ENCODE results near the gene BIK.
A peak's percentile ranks its signal among the peaks of the same experiment; 100 is the strongest.
"Not testable (repeated sequence)": the region's sequence is repeated elsewhere in the genome, so short reads cannot be mapped to it uniquely, and the experiment has no call there.

The BIK gene

DNA sequence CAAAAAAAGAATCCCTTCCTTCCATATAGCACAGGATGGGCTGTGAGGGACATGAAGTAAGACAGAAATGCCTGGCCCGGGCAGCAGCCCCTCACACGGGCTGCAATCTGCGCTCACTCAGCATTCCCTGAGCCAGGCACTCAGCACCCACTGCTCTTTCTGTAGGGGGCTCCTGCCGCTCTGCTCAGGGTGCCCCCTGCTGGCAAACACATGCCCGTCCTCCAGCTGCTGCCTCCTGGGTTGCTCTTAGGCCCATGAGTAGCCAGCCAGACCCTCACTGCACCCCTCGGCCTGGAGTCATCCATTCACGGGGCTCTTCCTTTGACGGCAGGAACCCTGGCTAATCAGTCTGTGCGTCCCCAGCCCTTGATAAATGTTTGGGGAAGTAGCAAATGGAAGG lies 25.7 kb downstream of the BIK start:
- DNase-seq (ENCODE audit: low spot score): no peak

DNA sequence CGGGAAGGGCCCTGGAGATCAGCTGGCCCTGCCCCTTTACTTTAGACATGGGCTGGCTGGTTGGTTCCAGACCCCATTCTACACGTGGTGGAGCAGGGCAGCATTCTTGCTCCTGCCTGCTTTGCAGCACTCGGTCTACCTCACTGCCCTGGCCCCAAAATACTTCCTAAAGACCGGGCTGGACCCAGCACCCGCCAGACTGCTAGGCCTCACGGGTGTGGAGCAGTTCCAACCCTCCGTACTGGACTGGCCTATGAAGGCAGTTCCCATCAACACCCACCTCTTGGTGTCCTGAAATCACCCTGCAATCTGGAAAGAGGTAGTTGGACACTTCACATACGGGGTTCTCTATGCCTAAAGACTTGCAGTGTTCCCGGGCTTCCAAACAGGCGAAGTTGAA lies 26.3 kb downstream of the BIK start:
- DNase-seq (ENCODE audit: low spot score): no peak

DNA sequence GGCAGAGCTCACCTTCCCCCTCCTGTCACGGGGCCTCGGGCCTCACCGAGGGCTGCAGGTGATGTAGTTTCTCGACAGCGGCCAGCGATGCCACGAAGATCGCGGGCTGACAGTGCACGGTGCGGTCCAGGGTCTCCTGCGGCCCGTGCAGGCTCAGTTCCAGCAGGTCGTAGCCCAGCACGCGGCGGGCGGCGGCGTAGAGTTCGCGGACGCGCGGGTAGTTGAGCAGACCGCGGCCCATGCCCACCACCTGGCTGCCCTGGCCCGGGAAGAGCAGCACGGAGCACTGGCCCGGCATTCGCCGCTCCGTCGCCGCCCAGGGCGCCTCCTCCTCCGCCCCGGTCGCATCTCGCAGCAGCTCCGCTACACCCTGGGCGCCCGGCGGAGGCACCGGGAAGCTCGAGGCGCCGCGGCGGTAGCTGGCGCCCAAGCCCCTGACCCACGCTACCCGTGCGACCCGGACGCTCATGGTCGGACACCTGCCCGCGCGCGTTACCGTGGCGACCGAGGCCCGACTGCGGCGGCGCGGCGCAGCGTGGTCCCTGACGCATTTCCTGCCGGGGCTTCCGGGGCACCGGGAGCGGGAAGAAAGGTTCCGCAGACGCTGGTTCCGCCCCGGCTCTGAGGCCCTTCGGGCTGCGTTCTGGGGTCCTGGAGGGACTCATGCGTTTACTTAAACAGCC lies 32.5 kb downstream of the BIK start, which contains the start of gene MCAT:
TSS of gene MCAT (minus strand) at position 519 of the 683 bp plus-strand sequence. CDS start at position 469, 50 bp downstream.
- peak; percentile 91 for DNase-seq (ENCODE audit: low spot score)

DNA sequence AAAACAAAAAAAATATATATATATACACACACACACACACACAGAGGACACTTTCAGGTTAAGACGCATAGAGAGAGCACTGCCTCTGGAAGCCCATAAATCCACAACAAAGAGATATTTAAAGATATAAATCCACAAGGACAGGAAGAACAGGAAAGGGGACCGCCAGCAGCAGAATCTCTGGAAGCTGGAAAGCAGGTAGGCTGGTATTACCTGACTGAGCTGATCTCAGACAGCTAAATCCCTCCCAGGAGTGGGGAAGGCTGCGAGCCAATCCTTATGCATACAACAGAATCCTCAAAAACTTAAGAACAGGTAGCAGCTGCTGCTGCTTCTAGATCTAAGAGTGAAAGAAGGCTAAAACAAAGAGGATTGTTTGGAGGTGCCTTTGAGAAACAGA lies 34.4 kb downstream of the BIK start:
- DNase-seq (ENCODE audit: low spot score): no peak

DNA sequence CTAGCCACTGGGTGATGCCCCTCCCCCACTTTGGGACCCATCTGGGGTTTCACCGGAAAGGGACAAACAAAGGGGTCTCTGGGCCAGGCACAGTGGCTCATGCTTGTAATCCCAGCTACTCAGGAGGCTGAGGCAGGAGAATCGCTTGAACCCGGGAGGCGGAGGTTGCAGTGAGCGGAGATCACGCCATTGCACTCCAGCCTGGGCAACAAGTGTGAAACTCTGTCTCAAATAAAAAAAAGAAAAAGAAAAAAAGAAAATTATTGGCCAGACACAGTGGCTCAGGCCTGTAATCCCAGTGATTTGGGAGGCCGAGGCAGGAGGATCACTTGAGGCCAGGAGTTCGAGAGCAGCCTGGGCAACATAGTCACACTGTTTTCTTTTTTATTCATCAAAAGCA lies 34.8 kb downstream of the BIK start:
- DNase-seq (ENCODE audit: low spot score): not testable (repeated sequence)

DNA sequence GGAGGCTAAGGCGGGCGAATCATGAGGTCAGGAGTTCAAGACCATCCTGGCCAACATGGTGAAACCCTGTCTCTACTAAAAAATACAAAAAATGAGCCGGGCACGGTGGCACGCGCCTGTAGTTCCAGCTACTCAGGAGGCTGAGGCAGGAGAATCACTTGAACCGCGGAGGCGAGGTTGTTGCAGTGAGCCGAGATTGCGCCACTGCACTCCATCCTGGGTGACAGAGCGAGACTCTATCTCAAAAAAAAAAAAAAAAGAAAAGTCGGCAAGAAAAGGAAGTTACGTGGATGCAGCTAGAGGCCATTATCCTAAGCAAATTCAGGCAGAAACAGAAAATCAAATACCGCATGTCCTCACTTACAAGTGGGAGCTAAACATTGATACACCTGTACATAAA lies 35.8 kb downstream of the BIK start:
- not testable (repeated sequence) for DNase-seq (ENCODE audit: low spot score)

DNA sequence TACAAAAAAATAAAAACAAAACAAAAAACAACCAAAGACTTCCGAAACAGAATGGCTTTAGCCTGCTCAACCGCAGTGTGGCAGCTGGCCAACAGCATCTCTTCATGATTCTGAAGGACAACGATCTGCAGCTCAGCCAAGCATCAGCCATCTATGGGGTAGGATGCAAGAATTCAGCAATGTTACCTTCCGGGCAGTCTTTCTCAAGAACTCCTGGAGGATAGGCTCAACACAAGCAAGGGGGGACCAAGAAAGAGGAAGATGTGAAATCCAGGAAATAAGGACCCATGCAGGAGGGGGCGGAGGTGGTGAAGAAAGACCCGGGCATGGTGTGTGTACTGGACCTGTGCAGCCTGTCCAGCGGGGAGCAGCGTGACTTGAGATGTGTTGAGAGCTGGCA lies 37.3 kb downstream of the BIK start:
- DNase-seq (ENCODE audit: low spot score): no peak

DNA sequence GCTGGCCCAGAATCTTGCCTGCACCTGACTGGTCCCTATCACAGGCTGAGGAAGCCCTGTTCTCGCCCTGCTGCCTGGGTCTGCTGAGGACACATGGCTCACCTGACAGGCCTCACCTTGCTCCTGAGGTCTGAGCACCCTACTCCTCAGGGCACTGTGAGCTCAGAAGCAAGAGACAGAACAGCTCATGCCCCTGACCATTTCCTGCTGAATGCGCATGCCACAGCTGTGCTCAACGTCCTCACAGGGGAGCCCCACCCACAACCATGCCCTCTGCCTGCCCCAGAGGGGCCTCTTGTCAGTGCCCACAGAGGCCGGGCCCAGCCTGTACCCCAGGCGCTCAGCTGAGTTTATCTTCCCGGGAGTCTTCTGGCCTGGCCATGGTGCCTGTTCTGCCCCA lies 38.0 kb downstream of the BIK start:
- DNase-seq (ENCODE audit: low spot score): no peak

DNA sequence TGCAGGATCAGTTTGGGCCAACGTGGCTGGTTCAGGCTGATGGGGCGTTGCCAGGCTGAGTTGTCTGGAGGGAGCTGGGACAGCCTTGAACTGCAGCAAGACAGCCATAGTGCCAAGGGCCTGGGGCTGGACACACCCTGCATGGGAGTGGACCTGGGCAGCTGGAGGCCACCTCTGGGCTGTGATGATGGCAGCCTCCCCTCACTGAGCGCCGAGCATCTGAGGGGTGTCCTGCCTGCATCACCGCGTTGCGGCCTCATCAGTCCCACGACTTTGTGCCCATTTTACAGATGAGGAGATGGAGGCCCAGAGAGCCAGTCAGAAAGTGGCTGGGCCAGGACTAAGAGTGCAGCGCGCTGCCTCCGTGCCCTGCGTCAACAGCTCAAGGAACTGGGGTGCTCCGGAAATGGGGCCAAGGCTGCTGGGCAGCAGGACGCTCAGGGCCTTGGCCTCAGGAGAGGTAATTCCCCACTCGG lies 40.2 kb downstream of the BIK start:
- no peak for DNase-seq (ENCODE audit: low spot score)

DNA sequence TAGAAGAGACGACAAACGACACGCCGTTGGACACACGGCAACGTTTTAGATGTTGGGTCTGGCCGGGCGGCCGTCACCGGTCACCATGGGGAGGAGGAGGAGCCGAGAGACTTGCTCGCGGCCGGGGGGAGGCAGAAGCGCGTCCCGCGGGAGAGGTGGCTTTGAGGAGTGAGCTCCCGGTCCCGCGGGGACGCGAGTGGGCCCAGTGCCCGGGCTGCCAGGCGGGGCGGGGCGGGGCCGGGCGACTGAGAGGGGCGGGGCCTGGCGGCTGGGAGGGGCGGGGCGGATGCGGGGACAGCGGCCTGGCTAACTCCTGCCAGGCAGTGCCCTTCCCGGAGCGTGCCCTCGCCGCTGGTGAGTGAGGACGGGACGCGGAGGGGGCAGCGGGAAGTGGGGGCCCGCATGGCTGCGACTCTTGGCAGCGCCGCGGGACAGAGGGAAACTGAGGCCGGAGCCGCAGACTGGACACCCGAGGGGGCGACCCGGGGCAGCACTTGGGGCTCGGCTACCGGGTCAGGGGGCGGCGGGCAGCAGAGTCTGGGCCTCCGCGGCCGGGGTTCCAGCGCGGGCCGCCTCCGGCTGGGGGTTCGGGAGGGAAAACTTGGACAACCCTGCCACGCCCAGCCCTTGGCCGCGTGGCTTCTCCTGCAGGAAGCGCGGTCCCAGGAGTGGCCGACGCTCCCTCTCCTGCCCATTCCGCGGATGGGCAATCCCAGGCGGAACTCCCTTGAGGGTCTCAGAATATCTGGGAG lies 40.9 kb downstream of the BIK start, which contains the start of gene TSPO:
TSS of gene TSPO (plus strand) at position 309 of the 752 bp plus-strand sequence. CDS start 7,680 bp downstream, outside the sequence.
- peak; percentile 84 for DNase-seq (ENCODE audit: low spot score)

DNA sequence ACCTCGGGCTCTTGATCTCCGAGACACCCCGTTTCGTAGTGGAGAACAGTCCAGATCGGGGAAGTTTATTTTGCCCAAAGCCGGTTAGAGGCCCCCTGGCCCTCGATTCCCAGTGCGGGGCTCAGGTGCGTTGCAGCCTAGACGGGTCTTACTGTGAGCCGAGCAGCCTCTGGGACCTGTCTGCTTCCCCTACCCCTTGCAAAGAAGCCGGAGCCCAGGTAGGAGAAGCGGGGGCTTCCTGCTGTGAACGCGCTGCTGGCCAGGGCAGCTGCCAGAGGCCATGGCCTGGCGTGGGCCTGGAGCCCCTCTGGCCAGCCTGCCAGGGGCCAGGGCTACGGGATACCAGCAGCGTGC lies 41.4 kb downstream of the BIK start:
- DNase-seq (ENCODE audit: low spot score): no peak

DNA sequence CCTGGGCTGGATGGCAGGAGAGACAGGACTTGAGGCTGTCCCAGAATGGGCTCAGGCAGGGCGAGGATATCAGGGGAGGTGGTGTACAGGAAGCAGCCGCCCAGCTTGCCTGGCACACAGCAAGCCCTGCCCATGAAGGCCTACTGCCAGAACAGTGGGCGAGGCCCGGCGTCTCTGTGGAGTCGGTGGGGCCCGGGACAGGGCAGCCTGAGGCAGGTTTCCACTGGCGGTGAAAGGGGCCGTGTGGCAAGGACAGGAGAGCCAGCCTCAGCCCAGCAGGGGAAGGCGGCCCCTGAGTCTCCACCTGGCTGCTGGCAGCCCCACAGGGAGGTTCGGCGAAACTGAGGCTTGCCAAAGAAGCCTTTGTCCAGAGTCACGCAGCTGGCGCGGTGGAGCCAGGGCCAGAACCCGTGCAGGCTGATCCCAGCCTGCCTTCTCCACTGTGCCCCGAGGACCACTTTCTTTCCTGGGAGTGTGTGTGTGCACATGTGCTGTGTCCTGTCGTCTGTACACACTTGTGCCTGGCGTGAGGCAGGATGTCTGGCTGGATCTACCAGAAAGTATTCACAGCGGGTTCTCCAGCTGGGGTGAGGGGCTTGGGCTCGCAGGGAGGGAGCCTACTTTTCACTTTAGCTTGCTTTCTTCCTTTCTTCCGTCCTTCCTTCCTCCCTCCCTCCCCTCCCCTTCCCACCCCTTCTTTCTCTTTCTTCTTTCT lies 42.0 kb downstream of the BIK start:
- DNase-seq (ENCODE audit: low spot score): peak; percentile 83

DNA sequence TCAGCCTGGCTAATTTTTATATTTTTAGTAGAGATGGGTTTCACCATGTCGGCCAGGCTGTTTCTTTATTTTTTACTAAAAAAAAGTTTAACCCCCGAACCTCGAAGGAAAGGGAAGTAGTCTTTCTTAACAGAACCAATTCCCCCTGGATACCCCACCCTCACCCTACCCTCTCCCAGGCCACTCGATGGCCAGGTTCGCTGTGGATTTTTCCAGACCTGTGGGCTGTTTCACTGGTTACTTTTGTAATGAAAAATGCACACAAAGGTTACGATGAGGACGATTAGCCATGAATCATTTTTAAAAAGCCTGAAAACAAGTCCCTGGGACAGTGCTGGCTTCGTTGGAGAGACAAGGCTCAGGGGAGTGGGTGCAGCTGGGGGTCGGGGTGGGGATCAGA lies 43.3 kb downstream of the BIK start:
- DNase-seq (ENCODE audit: low spot score): no peak

DNA sequence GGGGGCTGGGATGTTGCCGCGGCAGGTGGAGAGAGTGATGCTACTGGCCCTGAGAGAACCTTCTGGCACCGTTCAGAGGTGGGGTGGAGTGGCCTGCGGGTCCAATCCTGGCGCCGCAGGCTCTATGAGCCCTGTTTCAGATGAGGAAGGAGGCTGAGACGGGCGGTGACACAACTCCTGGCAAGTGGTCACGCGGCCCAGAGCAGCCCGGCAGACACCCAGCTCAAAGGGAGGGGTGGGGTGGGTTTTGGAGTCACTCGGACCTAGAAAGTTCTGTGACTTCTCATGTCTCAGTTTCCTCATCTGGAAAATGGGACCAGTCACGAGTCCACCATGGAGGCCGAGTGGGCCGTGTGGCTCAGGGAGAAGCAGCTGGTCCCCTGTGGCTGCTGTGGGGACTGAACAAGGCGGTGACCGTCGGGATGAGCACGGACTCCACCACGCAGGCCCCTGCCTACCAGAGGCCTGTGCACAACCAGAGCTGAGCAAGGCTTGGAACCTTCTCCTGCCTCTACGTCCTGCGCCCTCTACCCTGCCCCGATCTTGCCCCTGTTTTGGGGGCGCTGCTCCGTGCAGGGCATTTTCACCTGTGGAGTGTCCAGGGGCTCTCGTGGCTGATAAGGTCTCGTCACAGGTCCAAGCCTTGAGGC lies 44.5 kb downstream of the BIK start:
- no peak for DNase-seq (ENCODE audit: low spot score)

DNA sequence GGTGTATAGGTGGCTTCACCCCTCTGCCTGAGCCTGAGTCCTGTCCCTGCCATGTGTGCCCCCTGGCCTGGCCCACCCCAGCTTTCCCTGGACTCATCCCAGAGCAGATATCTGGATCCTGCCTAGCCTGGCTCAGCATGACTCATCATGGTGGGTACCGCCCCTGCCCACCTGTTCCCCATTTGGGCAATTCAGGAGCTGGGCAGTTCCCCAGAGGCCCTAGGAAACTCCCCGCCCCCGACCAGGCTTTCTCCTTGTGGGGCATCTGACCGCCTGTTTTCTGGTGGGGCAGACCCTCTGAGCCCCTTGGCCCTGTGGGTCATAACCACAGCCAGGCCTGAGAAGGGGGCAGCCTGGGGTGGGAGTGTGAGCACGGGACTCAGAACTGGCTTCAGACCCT lies 45.2 kb downstream of the BIK start:
- DNase-seq (ENCODE audit: low spot score): no peak

DNA sequence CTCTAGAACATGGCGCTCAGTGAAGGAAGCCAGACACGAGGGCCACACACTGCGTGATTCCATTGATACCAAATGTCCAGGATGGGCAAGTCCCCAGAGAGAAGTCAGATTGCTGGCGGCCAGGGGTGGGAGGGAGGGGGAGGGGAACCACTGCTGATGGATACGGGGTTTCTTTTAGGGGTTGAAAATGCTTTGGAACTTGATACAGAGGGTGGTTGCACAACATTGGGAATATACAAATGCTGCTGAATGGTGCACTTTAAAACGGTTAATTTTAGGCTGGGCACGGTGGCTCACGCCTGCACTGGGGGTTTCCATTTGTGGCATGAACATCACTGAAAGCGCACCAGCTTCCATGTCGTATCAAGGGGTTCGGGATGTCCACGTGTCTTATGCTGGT lies 45.9 kb downstream of the BIK start:
- no peak for DNase-seq (ENCODE audit: low spot score)

DNA sequence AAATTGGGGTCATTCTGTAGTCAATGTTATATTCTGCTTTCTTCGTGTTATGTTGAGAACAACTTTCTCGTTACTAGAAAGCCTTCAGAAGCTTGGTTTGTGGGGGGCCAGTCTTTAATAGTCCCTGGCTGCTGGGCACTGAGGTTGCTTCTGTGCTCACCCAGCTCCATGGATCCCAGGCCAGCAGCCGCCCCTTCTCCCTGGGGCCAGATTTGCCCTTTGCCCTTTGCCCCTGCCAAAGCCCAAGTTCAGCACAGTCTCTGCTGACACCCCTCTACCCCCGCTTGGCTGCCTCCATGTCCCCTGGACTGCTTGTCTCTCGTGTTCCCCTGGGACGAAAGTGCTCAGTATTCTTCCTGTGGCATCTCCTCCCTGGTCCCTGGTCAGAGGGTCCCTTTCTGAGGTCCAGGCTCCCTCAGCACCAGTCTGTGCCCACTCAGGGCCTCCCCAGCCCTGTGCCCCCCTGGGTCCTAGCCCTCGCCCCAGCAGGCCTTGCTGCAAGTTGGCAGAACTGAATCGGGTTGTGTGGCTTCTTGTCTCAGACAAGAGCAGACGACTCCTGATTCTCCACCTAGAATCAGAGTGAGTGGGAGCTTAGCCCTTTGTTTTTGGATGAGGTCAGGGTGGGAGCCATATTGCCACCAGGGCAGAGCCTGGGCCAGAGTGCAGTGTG lies 47.5 kb downstream of the BIK start:
- DNase-seq (ENCODE audit: low spot score): no peak

DNA sequence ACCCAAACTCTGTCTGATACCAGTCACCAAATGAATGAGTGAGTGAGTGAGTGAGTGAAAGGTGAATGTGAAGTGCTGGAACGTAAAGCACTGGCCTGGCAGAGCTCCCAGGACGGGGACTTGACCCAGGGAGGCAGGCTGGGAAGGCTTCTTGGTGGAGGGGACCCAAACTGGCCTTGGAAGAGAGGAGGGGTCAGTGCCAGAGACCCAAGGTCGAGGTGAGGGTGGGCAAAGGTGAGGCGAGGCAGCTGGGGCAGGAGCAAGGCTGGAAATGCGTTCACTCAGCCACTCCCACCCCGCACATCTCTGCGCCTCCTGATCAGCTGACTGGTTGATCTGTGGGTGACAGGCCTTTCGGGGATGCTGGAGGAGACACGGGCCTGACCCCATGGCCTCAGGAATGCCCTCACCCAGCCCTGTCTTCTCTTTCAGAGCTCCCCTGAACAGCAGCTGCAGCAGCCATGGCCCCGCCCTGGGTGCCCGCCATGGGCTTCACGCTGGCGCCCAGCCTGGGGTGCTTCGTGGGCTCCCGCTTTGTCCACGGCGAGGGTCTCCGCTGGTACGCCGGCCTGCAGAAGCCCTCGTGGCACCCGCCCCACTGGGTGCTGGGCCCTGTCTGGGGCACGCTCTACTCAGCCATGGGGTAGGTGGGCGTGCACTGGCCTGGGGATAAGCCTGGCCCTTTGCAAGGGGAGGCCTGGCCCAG lies 48.4 kb downstream of the BIK start:
- DNase-seq (ENCODE audit: low spot score): no peak

DNA sequence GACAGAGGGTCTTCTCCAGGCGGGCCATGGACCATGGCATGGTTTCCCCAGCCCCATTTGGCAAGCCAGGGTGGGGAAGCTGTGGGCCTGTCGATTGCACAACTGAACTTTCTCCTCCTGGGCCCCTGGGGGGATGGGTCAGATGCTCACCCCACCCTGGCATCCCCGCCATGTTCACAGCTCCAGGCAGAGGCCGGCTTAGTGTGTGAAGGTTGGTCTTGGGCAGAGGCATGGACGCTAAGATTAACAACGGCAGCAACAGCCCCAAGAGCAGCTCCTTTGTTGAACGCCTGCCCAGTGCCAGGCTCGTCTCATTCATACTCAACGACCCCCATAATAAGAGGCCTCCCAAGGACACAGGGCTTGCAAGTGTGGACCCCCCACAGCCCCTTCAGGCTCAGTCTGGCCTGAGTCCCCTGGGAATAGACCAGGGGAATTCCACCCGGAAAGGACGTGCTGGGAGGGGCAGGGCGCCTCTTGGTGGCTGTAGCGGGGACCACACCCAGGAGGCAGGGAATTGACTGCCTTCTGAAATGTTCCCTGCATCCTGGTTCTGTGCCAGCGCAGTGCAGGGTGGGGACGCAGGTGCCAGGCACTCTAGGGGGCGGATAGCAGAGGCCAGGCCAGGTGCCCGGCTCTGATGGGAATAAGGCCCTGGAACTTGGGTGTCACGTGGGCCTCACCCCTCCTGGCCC lies 49.1 kb downstream of the BIK start:
- no peak for DNase-seq (ENCODE audit: low spot score)

DNA sequence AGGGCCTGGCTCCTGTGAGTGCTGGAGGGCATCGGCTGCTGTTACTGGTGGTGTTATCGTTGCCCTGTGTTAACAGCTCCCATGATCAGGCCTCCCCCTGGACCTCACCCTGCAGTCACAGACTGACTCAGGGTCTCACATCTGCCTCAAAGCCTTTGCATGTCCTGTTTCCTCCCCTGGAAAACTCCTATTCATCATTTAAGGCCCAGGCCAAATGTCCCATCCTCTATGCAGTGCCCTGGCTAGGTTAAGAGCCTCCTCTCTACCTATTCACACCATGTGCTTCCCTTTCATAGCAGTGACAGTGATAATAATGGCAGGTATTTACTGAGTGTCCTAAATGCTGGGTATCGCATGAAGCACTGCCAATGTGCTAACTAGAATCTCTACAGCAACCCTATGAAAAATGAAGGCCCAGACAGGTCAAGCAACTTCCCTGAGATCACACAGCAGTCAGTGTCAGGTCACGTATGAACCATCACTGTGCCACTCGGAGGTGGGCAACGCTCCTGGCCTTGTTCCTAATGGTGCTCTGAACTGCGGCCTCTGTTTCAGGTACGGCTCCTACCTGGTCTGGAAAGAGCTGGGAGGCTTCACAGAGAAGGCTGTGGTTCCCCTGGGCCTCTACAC lies 50.1 kb downstream of the BIK start:
- DNase-seq (ENCODE audit: low spot score): no peak

Data from left forelimb (tissue), 1 donor.